ENCODE results near the gene MOB2. TPM values are rescaled to one million over a fixed set of nuclear protein-coding genes. Genes with fewer than 3 reads are reported as not detected.

MOB2 gene
- total and polyA plus RNA-seq, 4 donors, result 8.3 to 18.5 (median 14.8) TPM

- WGBS, result 86% methylated on average over 5 of the region's 5 CpGs
- DNase-seq (ENCODE audit: low spot score), result no peak
- Histone ChIP-seq H3K9ac (ENCODE audit: low read depth in 1 of 2, low read length in 2 of 2) (no peak overlapping the region), H3K36me3 (ENCODE audit: control insufficient read depth in 4 of 4, insufficient read depth in 3 of 4, low read depth in 1 of 4, low read length in 3 of 4) (no peaks in the 10 kb centered on the region), H3K27ac (ENCODE audit: low read depth in 1 of 2, low read length in 2 of 2) (no peak overlapping the region), H3K4me1 (ENCODE audit: control insufficient read depth in 4 of 4, insufficient read depth in 4 of 4, low read length in 3 of 4) (peaks cover 0 to 4% (median 2%) of the 10 kb centered on the region in 4 donors), H3K9me3 (ENCODE audit: control insufficient read depth in 4 of 4, low read length in 3 of 4) (no peaks in the 10 kb centered on the region), H3K27me3 (ENCODE audit: control insufficient read depth in 4 of 4, insufficient read depth in 4 of 4, low read length in 3 of 4) (no peaks in the 10 kb centered on the region), H3K4me3 (ENCODE audit: low read depth in 1 of 3, low read length in 3 of 3) (no peak overlapping the region)
- no peak for TF ChIP-seq JUND (IDR thresholded peaks at IDR 0.05)
Measured at GRCh38 chr11:1497600-1497999, 11.0 kb upstream of the MOB2 start.

GRCh38 chr11:1496761-1497095 lies 10.1 kb upstream of the MOB2 start:
- no peak for DNase-seq (ENCODE audit: low spot score)
- no peak for TF ChIP-seq SP1 (IDR thresholded peaks at IDR 0.05)
- no peak for TF ChIP-seq NR2F2 (IDR thresholded peaks at IDR 0.05)
- no peak for TF ChIP-seq HNF4A (conservative IDR thresholded peaks at IDR 0.05)
- TF ChIP-seq REST (IDR thresholded peaks at IDR 0.05), result no peak
- TF ChIP-seq FOXA2 (IDR thresholded peaks at IDR 0.05), result no peak
- TF ChIP-seq YY1 (IDR thresholded peaks at IDR 0.05), result no peak
- TF ChIP-seq JUND (IDR thresholded peaks at IDR 0.05), result no peak
- no peak for TF ChIP-seq MAX (IDR thresholded peaks at IDR 0.05)
- no peak for TF ChIP-seq RXRA (IDR thresholded peaks at IDR 0.05)
- H3K9me3 ChIP-seq (ENCODE audit: control insufficient read depth in 4 of 4, low read length in 3 of 4), result no peaks in the 10 kb centered on the region
- no peaks in the 10 kb centered on the region for H3K27me3 ChIP-seq (ENCODE audit: control insufficient read depth in 4 of 4, insufficient read depth in 4 of 4, low read length in 3 of 4)
- H3K27ac ChIP-seq (ENCODE audit: low read depth in 1 of 2, low read length in 2 of 2), result no peak overlapping the region
- no peak overlapping the region for H3K9ac ChIP-seq (ENCODE audit: low read depth in 1 of 2, low read length in 2 of 2)
- no peaks in the 10 kb centered on the region for H3K36me3 ChIP-seq (ENCODE audit: control insufficient read depth in 4 of 4, insufficient read depth in 3 of 4, low read depth in 1 of 4, low read length in 3 of 4)
- peaks cover 0 to 4% (median 2%) of the 10 kb centered on the region in 4 donors for H3K4me1 ChIP-seq (ENCODE audit: control insufficient read depth in 4 of 4, insufficient read depth in 4 of 4, low read length in 3 of 4)
- no peak overlapping the region for H3K4me3 ChIP-seq (ENCODE audit: low read depth in 1 of 3, low read length in 3 of 3)
- 91% methylated on average over 3 of the region's 3 CpGs for WGBS

- Histone ChIP-seq H3K9ac (ENCODE audit: low read depth in 1 of 2, low read length in 2 of 2) (no peak overlapping the region), H3K4me1 (ENCODE audit: control insufficient read depth in 4 of 4, insufficient read depth in 4 of 4, low read length in 3 of 4) (peaks cover 0 to 4% (median 2%) of the 10 kb centered on the region in 4 donors), H3K36me3 (ENCODE audit: control insufficient read depth in 4 of 4, insufficient read depth in 3 of 4, low read depth in 1 of 4, low read length in 3 of 4) (no peaks in the 10 kb centered on the region), H3K27me3 (ENCODE audit: control insufficient read depth in 4 of 4, insufficient read depth in 4 of 4, low read length in 3 of 4) (no peaks in the 10 kb centered on the region), H3K4me3 (ENCODE audit: low read depth in 1 of 3, low read length in 3 of 3) (no peak overlapping the region), H3K27ac (ENCODE audit: low read depth in 1 of 2, low read length in 2 of 2) (no peak overlapping the region), H3K9me3 (ENCODE audit: control insufficient read depth in 4 of 4, low read length in 3 of 4) (no peaks in the 10 kb centered on the region)
- DNase-seq (ENCODE audit: low spot score), result no peak
- no peak for TF ChIP-seq HNF4A (conservative IDR thresholded peaks at IDR 0.05)
- TF ChIP-seq RXRA (IDR thresholded peaks at IDR 0.05), result no peak
- no peak for TF ChIP-seq EGR1 (IDR thresholded peaks at IDR 0.05; ENCODE audit: low read depth in 2 of 2)
- 86% methylated on average over 9 of the region's 9 CpGs for WGBS
Measured at GRCh38 chr11:1496091-1496760, 9.6 kb upstream of the MOB2 start.

- DNase-seq (ENCODE audit: low spot score), result no peak
- H3K4me1 ChIP-seq (ENCODE audit: control insufficient read depth in 4 of 4, insufficient read depth in 4 of 4, low read length in 3 of 4), result peaks cover 0 to 4% (median 2%) of the 10 kb centered on the region in 4 donors
- H3K27me3 ChIP-seq (ENCODE audit: control insufficient read depth in 4 of 4, insufficient read depth in 4 of 4, low read length in 3 of 4), result no peaks in the 10 kb centered on the region
- TF ChIP-seq FOXA2 (IDR thresholded peaks at IDR 0.05) (peak; percentile 29), RAD21 (IDR thresholded peaks at IDR 0.05) (no peak)
- WGBS, result 37% methylated on average over 3 of the region's 3 CpGs
- no peak overlapping the region for H3K27ac ChIP-seq (ENCODE audit: low read depth in 1 of 2, low read length in 2 of 2)
- no peaks in the 10 kb centered on the region for H3K36me3 ChIP-seq (ENCODE audit: control insufficient read depth in 4 of 4, insufficient read depth in 3 of 4, low read depth in 1 of 4, low read length in 3 of 4)
- H3K4me3 ChIP-seq (ENCODE audit: low read depth in 1 of 3, low read length in 3 of 3), result no peak overlapping the region
- H3K9me3 ChIP-seq (ENCODE audit: control insufficient read depth in 4 of 4, low read length in 3 of 4), result no peaks in the 10 kb centered on the region
- no peak overlapping the region for H3K9ac ChIP-seq (ENCODE audit: low read depth in 1 of 2, low read length in 2 of 2)
Measured at GRCh38 chr11:1494650-1495049, 8.1 kb upstream of the MOB2 start.

Measured in liver (tissue), 9 donors.